K562 (cell line): Measurements from ENCODE around the gene CRYBG2. TPM values are rescaled to one million over a fixed set of nuclear protein-coding genes. Genes with fewer than 3 reads are reported as not detected.

Experiments used
- ARID2 ChIP-seq: fragments of 450-650 bp; IDR thresholded peaks from 2 replicates; pipeline ENCODE4 v1.6.1; 2017; ENCODE audit warnings: antibody characterized with exemption, mild to moderate bottlenecking
- BHLHE40 ChIP-seq: IDR thresholded peaks from 2 replicates; pipeline ENCODE4 v1.6.1; 2011; ENCODE audit warnings: low read length, improper control_type of control experiment
- BRF2 ChIP-seq: IDR thresholded peaks from 3 replicates; pipeline ENCODE4 v1.6.1; 2011; ENCODE audit warnings: borderline replicate concordance, mild to moderate bottlenecking; ENCODE audit not compliant: insufficient read length, insufficient read depth
- FOXK2 ChIP-seq, 2 experiments: fragments of 450-650 bp; IDR thresholded peaks in 1 of 2; conservative IDR thresholded peaks in 1 of 2; 2 replicates each; pipeline ENCODE4 v1.6.1; 2016; ENCODE audit warnings: low read depth in 2 of 2, mild to moderate bottlenecking in 1 of 2
- IRF2 ChIP-seq: sonication (generic); formaldehyde crosslinking; IDR thresholded peaks from 2 replicates; pipeline ENCODE4 v1.8.1; 2022; ENCODE audit warnings: mild to moderate bottlenecking, missing genetic modification reagents
- KLF6 ChIP-seq: fragments of 250-450 bp; sonication (Bioruptor Pico); IDR thresholded peaks from 2 replicates; pipeline ENCODE4 v1.4.0; 2020; ENCODE audit warnings: mild to moderate bottlenecking, moderate library complexity, borderline replicate concordance
- MCM5 ChIP-seq: fragments of 450-650 bp; IDR thresholded peaks from 2 replicates; pipeline ENCODE4 v1.6.1; 2016; ENCODE audit warnings: low read depth
- NFIX ChIP-seq: fragments of 250-450 bp; sonication (Bioruptor Pico); IDR thresholded peaks from 2 replicates; pipeline ENCODE4 v1.4.0; 2020; ENCODE audit warnings: low read depth, mild to moderate bottlenecking, moderate library complexity
- NFRKB ChIP-seq: fragments of 450-650 bp; IDR thresholded peaks from 2 replicates; pipeline ENCODE4 v1.6.1; 2016; ENCODE audit warnings: low read depth
- NR2C2 ChIP-seq, 2 experiments: fragments of 200-800 bp in 1 of 2; sonication (Bioruptor generic) in 1 of 2; sonication (generic) in 1 of 2; formaldehyde crosslinking in 1 of 2; IDR thresholded peaks; 2 replicates each; pipeline versions ENCODE4 v1.6.1 to v1.8.0; 2016 to 2022; ENCODE audit warnings: mild to moderate bottlenecking in 1 of 2, missing compliant biosample characterization in 1 of 2, missing genetic modification characterization in 1 of 2, missing genetic modification reagents in 1 of 2
- RFX1 ChIP-seq: fragments of 450-650 bp; IDR thresholded peaks from 2 replicates; pipeline ENCODE4 v1.6.1; 2016; ENCODE audit warnings: mild to moderate bottlenecking, moderate library complexity
- TFE3 ChIP-seq: fragments of 450-650 bp; formaldehyde crosslinking; IDR thresholded peaks from 2 replicates; pipeline ENCODE4 v1.4.0; 2020; ENCODE audit warnings: mild to moderate bottlenecking, mixed read lengths
- ZBTB5 ChIP-seq: fragments of 450-650 bp; IDR thresholded peaks from 2 replicates; pipeline ENCODE4 v1.6.1; 2017; ENCODE audit warnings: antibody characterized with exemption
- ZNF232 ChIP-seq: sonication (generic); formaldehyde crosslinking; IDR thresholded peaks from 2 replicates; pipeline ENCODE4 v1.8.0; 2022; ENCODE audit warnings: mild to moderate bottlenecking, missing genetic modification reagents
- ZNF316 ChIP-seq: fragments of 450-650 bp; IDR thresholded peaks from 2 replicates; pipeline ENCODE4 v1.6.1; 2016
- ZNF699 ChIP-seq: fragments of 250-450 bp; sonication (Bioruptor Pico); IDR thresholded peaks from 2 replicates; pipeline ENCODE4 v1.8.0; 2021; ENCODE audit warnings: mild to moderate bottlenecking, moderate library complexity; ENCODE audit not compliant: insufficient replicate concordance
- ZNF780A ChIP-seq: fragments of 250-450 bp; sonication (Bioruptor Pico); IDR thresholded peaks from 2 replicates; pipeline ENCODE4 v1.5.0; 2021; ENCODE audit warnings: mild to moderate bottlenecking
- polyA plus RNA-seq, 8 experiments: library from polyadenylated mRNA; depleted of rRNA in 4 of 8; stranded (reverse) in 5 of 8; unstranded in 3 of 8; fragments of >200 nt; fragmentation: Nextera tagmentation in 2 of 8; fragmentation: Illumina TruSeq in 1 of 8; extraction: Ambion mirVana in 2 of 8; extraction: Trizol in 1 of 8; gene quantifications; 2 replicates each; pipeline versions ENCODE4 v1.2.1 to v1.2.3, GENCODE V29; 2011 to 2014; ENCODE audit warnings: inconsistent platforms in 1 of 8, missing spikeins in 1 of 8
- total RNA-seq, 7 experiments: library from RNA; depleted of rRNA in 6 of 7; stranded (reverse); fragments of >200 nt in 6 of 7; fragmentation: Illumina TruSeq in 2 of 7; extraction: Trizol in 2 of 7; gene quantifications; 2 replicates each; pipeline versions ENCODE4 v1.2.1 to v1.2.3, GENCODE V29; 2011 to 2021; ENCODE audit warnings: low replicate concordance in 1 of 7
- TF ChIP-seq, protein P1 (sequence below): sonication (generic); formaldehyde crosslinking; IDR thresholded peaks from 2 replicates; pipeline ENCODE4 v1.8.0; 2022; ENCODE audit warnings: mild to moderate bottlenecking, low read depth, missing genetic modification reagents
- TF ChIP-seq, protein P2 (sequence below): sonication (generic); IDR thresholded peaks from 2 replicates; pipeline ENCODE4 v1.6.1; 2016
- TF ChIP-seq, protein P3 (sequence below): fragments of 250-450 bp; sonication (Bioruptor Pico); IDR thresholded peaks from 2 replicates; pipeline ENCODE4 v1.5.1; 2021; ENCODE audit warnings: mild to moderate bottlenecking

The CRYBG2 gene
- total and polyA plus RNA-seq, 9 of the 15 experiments (the other 6 are each of a cell fraction or from before 2014, with no cell fraction given) = 0.39 to 8.5 (median 3.7) TPM

DNA sequence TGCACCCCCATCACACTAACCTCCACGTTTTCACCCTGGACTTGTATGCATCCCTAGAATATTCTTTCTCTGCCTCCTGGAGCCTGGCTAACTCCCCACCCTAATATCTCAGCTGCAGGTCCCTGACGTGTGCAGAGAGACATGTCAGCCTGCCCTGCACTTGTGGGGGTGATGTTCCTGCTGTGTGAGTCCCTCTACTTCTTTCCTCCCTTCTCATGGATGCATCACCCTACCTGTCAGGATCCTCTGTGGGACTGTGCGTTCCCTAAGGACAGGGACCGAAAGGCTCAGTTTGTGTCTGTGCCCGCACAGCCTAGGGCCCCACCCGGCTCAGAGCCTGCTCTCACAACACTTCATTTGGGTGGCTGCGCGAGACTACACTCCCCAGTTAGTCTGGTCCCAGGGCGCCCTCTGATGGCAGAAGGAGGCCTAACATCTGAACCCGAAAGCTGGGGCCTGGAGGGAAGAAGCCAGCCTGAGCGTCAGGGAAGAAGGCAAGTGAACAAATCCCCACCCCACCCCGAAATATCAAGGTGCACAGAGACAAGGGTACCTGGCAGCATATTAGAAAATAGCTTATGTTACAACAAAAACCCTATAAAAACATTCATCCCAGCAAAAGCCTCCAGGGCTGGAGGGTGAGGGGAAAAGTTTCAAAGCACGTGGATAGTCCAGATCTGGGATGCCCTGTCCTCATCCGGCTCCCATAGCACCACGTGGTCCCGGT, 32.5 kb downstream of the CRYBG2 start (continued):
- TF ChIP-seq, protein P1, sequence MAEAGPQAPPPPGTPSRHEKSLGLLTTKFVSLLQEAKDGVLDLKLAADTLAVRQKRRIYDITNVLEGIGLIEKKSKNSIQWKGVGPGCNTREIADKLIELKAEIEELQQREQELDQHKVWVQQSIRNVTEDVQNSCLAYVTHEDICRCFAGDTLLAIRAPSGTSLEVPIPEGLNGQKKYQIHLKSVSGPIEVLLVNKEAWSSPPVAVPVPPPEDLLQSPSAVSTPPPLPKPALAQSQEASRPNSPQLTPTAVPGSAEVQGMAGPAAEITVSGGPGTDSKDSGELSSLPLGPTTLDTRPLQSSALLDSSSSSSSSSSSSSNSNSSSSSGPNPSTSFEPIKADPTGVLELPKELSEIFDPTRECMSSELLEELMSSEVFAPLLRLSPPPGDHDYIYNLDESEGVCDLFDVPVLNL (CRISPR knock-in tag) = no peak
- no peak for TF ChIP-seq ZNF232 (CRISPR knock-in tag)
- TF ChIP-seq, protein P2, sequence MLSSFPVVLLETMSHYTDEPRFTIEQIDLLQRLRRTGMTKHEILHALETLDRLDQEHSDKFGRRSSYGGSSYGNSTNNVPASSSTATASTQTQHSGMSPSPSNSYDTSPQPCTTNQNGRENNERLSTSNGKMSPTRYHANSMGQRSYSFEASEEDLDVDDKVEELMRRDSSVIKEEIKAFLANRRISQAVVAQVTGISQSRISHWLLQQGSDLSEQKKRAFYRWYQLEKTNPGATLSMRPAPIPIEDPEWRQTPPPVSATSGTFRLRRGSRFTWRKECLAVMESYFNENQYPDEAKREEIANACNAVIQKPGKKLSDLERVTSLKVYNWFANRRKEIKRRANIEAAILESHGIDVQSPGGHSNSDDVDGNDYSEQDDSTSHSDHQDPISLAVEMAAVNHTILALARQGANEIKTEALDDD = peak; percentile 19; the same call in 1 of the 2 replicates
- TF ChIP-seq TFE3 (CRISPR knock-in tag) = no peak
- TF ChIP-seq KLF6 (CRISPR knock-in tag) = no peak
- no peak for TF ChIP-seq ZBTB5
- TF ChIP-seq ZNF780A (CRISPR knock-in tag) = no peak
- TF ChIP-seq MCM5 = no peak
- no peak for TF ChIP-seq RFX1
- no peak for TF ChIP-seq NFIX (CRISPR knock-in tag)
- TF ChIP-seq BRF2 = no peak
- no peak for TF ChIP-seq FOXK2 (conservative IDR thresholded peaks at IDR 0.05 in 1 of 2, IDR thresholded peaks at IDR 0.05 in 1 of 2; ENCODE audit: low read depth in 2 of 2)
- TF ChIP-seq, protein P3, sequence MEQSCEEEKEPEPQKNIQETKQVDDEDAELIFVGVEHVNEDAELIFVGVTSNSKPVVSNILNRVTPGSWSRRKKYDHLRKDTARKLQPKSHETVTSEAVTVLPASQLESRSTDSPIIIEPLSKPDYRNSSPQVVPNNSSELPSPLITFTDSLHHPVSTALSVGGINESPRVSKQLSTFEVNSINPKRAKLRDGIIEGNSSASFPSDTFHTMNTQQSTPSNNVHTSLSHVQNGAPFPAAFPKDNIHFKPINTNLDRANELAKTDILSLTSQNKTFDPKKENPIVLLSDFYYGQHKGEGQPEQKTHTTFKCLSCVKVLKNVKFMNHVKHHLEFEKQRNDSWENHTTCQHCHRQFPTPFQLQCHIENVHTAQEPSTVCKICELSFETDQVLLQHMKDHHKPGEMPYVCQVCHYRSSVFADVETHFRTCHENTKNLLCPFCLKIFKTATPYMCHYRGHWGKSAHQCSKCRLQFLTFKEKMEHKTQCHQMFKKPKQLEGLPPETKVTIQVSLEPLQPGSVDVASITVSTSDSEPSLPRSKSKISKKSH (CRISPR knock-in tag) = no peak
- no peak for TF ChIP-seq IRF2 (CRISPR knock-in tag)
- peak; percentile 29; the same call in 1 of the 2 replicates for TF ChIP-seq BHLHE40
- no peak for TF ChIP-seq NR2C2 (CRISPR knock-in tag; IDR thresholded peaks at IDR 0.05)
- TF ChIP-seq NR2C2 (tag; IDR thresholded peaks at IDR 0.05) = no peak
- TF ChIP-seq ZNF316 = no peak
- no peak for TF ChIP-seq NFRKB
- TF ChIP-seq ZNF699 = no peak
- TF ChIP-seq ARID2 = peak; percentile 97
